Measurements from ENCODE around the gene SCTR.

The SCTR gene

DNA sequence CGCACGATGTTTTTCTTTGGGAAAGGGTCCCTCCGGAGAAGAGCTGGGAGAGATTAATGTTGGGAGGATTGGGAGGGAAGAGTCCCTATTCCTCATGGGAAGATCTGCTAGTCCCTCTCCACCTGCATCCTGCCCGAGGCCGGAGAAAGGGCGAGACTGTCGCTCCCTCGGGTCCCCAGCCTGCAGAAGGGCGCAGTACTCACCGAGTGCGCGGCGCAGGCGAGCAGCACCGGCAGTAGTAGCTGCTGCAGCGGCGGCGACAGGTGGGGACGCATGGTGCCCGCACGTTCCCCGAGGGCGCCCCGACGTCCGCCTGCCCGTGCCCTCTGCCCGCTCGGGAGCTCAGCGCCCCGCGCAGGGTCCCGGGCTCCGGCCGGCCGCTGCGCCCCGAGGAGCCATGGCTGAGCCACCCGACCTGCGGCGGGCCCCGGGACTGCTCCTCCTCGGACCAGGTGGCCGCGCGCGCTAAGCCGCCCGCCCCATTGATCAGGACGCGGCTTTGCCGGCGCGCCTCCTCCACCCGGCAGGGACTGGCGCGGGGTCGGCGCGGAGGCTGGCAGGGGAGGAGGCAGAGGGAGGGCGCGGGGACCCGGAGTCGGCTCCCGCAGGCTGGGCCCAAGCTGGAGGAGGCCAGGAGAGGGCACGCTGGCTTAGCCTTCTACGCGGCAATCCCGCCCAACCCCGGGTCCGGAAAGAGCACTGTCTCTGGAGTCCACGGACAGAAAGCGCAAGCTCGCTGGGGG, at the start of gene SCTR:
Gene SCTR (minus strand): TSS at position 532 of the 743 bp plus-strand sequence. CDS start 257 bp downstream, at position 275.
- TF ChIP-seq, protein P1, sequence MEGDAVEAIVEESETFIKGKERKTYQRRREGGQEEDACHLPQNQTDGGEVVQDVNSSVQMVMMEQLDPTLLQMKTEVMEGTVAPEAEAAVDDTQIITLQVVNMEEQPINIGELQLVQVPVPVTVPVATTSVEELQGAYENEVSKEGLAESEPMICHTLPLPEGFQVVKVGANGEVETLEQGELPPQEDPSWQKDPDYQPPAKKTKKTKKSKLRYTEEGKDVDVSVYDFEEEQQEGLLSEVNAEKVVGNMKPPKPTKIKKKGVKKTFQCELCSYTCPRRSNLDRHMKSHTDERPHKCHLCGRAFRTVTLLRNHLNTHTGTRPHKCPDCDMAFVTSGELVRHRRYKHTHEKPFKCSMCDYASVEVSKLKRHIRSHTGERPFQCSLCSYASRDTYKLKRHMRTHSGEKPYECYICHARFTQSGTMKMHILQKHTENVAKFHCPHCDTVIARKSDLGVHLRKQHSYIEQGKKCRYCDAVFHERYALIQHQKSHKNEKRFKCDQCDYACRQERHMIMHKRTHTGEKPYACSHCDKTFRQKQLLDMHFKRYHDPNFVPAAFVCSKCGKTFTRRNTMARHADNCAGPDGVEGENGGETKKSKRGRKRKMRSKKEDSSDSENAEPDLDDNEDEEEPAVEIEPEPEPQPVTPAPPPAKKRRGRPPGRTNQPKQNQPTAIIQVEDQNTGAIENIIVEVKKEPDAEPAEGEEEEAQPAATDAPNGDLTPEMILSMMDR (conservative IDR thresholded peaks at IDR 0.05; ENCODE audit: low read depth, low read length): no peak
- no peak for DNase-seq (ENCODE audit: low read depth)
- no peak within 1 kb of the TSS for H3K4me3 ChIP-seq (ENCODE audit: low read depth, low read length)

DNA sequence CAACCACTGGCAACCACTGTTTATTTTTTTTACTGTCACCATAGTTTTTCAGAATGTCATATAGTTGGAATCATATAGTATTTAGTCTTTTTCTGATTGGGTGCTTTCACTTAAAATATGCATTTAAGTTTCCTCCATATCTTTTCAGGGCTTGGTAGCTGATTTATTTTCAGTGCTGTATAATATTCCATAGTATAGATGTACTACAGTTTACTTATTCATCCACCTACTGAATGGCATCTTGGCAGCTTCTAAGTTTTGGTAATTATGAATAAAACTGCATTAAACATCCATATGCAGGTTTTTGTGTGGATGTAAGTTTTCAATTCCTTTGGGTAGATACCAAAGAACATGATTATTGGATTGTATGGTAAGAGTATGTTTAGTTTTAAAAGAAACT, 43.0 kb upstream of the SCTR start:
- no peak overlapping the region for H3K4me3 ChIP-seq (ENCODE audit: low read depth, low read length)
- no peak for DNase-seq (ENCODE audit: low read depth)
- TF ChIP-seq, protein P1 (conservative IDR thresholded peaks at IDR 0.05; ENCODE audit: low read depth, low read length): no peak

DNA sequence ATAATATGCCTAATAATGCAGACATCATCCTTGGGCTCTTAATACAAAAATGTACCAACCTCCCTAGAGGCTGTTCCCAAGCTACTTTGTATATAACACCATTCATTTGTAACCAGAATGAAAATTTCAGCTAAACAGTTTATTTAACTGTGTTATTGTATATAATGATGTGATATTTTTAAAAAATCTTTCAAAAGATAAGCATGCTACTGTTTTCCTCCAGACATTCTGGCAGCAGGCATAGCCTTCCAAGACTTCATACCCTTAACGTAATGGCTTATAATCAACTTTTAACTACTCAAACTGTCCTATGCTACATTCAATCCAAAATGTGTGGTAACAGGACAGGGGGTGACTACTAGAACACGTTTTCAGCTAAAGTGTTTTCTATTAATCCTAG, 41.2 kb upstream of the SCTR start:
- TF ChIP-seq, protein P1 (conservative IDR thresholded peaks at IDR 0.05; ENCODE audit: low read depth, low read length): no peak
- no peak for DNase-seq (ENCODE audit: low read depth)
- no peak overlapping the region for H3K4me3 ChIP-seq (ENCODE audit: low read depth, low read length)

DNA sequence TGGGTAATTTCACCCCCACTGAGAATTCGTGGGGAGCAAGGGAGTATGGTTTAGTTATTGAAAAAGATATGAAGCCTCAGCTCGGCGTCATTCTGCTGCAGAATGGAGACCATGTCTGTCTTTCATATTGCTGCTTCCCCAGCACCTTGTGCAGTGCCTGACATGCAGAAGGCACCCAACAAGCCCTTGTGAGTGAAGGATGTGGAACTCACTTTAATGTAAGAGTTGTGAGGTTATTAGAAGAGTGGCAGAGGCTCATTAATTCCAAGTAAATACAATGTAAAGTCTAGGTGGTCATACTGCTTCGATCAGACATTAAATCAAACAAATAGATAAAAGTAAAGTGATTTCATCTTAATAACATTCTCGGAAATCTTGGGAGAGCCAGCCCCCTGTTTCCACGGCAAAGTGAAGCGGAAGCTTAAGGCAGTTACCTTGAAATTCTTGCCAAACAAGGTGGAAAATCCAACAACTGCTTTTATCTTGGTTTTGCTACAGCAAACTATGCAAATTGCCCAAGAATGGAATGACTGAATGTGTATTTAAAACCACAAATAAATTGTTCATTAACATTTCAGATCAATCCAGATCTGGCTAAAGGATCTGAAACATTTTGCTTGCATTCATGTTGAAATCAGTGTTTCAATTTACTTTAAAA, 29.5 kb upstream of the SCTR start:
- DNase-seq (ENCODE audit: low read depth): no peak
- TF ChIP-seq, protein P1 (conservative IDR thresholded peaks at IDR 0.05; ENCODE audit: low read depth, low read length): no peak
- no peak overlapping the region for H3K4me3 ChIP-seq (ENCODE audit: low read depth, low read length)

DNA sequence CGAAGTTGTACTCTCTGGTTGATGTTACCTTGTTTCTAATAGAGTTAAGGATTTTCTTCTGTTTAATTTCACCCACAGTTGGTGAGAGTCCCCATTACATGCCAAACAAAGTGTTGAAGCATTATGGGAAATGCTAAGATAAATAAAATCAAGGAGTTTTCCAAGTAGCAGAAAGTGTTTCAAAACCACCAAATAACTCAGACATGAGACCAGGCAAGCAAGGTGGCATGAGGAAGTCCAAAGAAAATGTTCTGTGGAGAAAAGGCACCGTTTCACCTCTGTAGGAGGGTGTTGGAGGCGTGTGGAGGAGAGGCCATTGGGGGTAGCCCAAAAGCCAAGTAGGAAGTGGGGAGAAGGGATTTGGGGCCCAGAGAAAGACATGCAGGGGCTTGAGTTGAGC, 28.6 kb upstream of the SCTR start:
- DNase-seq (ENCODE audit: low read depth): no peak
- TF ChIP-seq, protein P1 (conservative IDR thresholded peaks at IDR 0.05; ENCODE audit: low read depth, low read length): no peak
- no peak overlapping the region for H3K4me3 ChIP-seq (ENCODE audit: low read depth, low read length)

DNA sequence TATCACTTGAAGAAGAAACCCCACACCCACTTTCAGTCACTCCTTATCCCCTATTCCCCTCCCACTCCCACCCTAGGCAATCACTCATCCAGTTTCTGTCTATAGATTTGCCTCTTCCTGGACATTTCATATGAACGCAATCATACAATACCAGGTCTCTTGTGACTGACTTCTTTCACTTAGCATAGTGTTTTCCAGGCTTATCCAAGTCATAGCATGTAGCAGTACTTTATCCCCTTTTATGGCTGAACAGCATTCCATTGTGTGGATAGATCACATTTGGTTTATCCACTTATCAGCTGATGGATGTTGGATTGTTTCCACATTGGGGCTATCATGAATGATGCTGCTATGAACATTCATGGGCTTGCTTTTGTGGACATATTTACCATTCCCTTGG, 26.6 kb upstream of the SCTR start:
- no peak for DNase-seq (ENCODE audit: low read depth)
- no peak overlapping the region for H3K4me3 ChIP-seq (ENCODE audit: low read depth, low read length)
- TF ChIP-seq, protein P1 (conservative IDR thresholded peaks at IDR 0.05; ENCODE audit: low read depth, low read length): no peak
